Measurements from ENCODE around the gene SORCS2. TPM values are rescaled to one million over a fixed set of nuclear protein-coding genes. Genes with fewer than 3 reads are reported as not detected.
"Not testable (repeated sequence)": the region's sequence is repeated elsewhere in the genome, so short reads cannot be mapped to it uniquely, and the experiment has no call there.

SORCS2 gene
- polyA plus RNA-seq, 1 donor, result 8.5 TPM

- DNase-seq, result no peak
Observed at GRCh38 chr4:7587433-7588405, 395.4 kb downstream of the SORCS2 start.

- DNase-seq, result no peak
Observed at GRCh38 chr4:7590189-7590588, 397.9 kb downstream of the SORCS2 start.

- DNase-seq, result no peak
Observed at GRCh38 chr4:7590899-7591298, 398.6 kb downstream of the SORCS2 start.

- no peak for DNase-seq
Observed at GRCh38 chr4:7591409-7592053, 399.2 kb downstream of the SORCS2 start.

GRCh38 chr4:7593646-7594412 lies 401.5 kb downstream of the SORCS2 start:
- no peak for DNase-seq

- DNase-seq, result no peak
Observed at GRCh38 chr4:7595934-7596461, 403.7 kb downstream of the SORCS2 start.

- DNase-seq, result no peak
Observed at GRCh38 chr4:7596918-7597606, 404.7 kb downstream of the SORCS2 start.

GRCh38 chr4:7598939-7599790 lies 406.8 kb downstream of the SORCS2 start:
- DNase-seq, result no peak

GRCh38 chr4:7600247-7600646 lies 407.9 kb downstream of the SORCS2 start:
- DNase-seq, result no peak

- not testable (repeated sequence) for DNase-seq
Observed at GRCh38 chr4:7602166-7602565, 409.8 kb downstream of the SORCS2 start.

- DNase-seq, result no peak
Observed at GRCh38 chr4:7607156-7607910, 415.0 kb downstream of the SORCS2 start.

- no peak for DNase-seq
Observed at GRCh38 chr4:7608046-7608445, 415.7 kb downstream of the SORCS2 start.

GRCh38 chr4:7609316-7609715 lies 417.0 kb downstream of the SORCS2 start:
- no peak for DNase-seq

GRCh38 chr4:7610022-7610670 lies 417.8 kb downstream of the SORCS2 start:
- DNase-seq, result no peak

GRCh38 chr4:7610841-7611240 lies 418.5 kb downstream of the SORCS2 start:
- DNase-seq, result no peak

- no peak for DNase-seq
Observed at GRCh38 chr4:7612311-7612897, 420.1 kb downstream of the SORCS2 start.

GRCh38 chr4:7614350-7614949 lies 422.1 kb downstream of the SORCS2 start:
- no peak for DNase-seq

GRCh38 chr4:7616193-7616592 lies 423.9 kb downstream of the SORCS2 start:
- DNase-seq, result no peak

GRCh38 chr4:7618361-7618760 lies 426.0 kb downstream of the SORCS2 start:
- DNase-seq, result no peak
